HG03025 (cell line): ENCODE data around the gene HS6ST1.

Experiments used
- ATAC-seq: cut with Tn5 transposase; IDR thresholded peaks from one replicate; pipeline ENCODE4 v1.9.1; 2021; ENCODE audit warnings: mild to moderate bottlenecking, moderate library complexity; ENCODE audit not compliant: unreplicated experiment, low FRiP score

HS6ST1 gene

GRCh38 chr2:128300151-128301020 is 18.3 kb downstream of the HS6ST1 start:
- no peak for ATAC-seq

- ATAC-seq: no peak
These were observed 19.0 kb downstream of the HS6ST1 start for GRCh38 chr2:128299628-128300027.

- ATAC-seq: no peak
These were observed 19.7 kb downstream of the HS6ST1 start for GRCh38 chr2:128298846-128299507.

GRCh38 chr2:128298286-128298685 is 20.4 kb downstream of the HS6ST1 start:
- no peak for ATAC-seq

GRCh38 chr2:128293870-128294455 is 24.7 kb downstream of the HS6ST1 start:
- ATAC-seq: no peak

GRCh38 chr2:128293426-128293755 is 25.3 kb downstream of the HS6ST1 start:
- ATAC-seq: no peak

- ATAC-seq: no peak
These were observed 25.9 kb downstream of the HS6ST1 start for GRCh38 chr2:128292599-128293425.

GRCh38 chr2:128291844-128292598 is 26.6 kb downstream of the HS6ST1 start:
- no peak for ATAC-seq

GRCh38 chr2:128291161-128291843 is 27.4 kb downstream of the HS6ST1 start:
- no peak for ATAC-seq

- no peak for ATAC-seq
These were observed 28.3 kb downstream of the HS6ST1 start for GRCh38 chr2:128290356-128290755.

GRCh38 chr2:128289439-128289838 is 29.2 kb downstream of the HS6ST1 start:
- no peak for ATAC-seq

- no peak for ATAC-seq
These were observed 29.9 kb downstream of the HS6ST1 start for GRCh38 chr2:128288781-128289180.

- no peak for ATAC-seq
These were observed 30.6 kb downstream of the HS6ST1 start for GRCh38 chr2:128287780-128288735.

GRCh38 chr2:128286905-128287779 is 31.5 kb downstream of the HS6ST1 start:
- ATAC-seq: no peak

- no peak for ATAC-seq
These were observed 32.5 kb downstream of the HS6ST1 start for GRCh38 chr2:128286011-128286721.

- no peak for ATAC-seq
These were observed 33.2 kb downstream of the HS6ST1 start for GRCh38 chr2:128285329-128285931.
